D721Med (cell line): ENCODE results near the gene RAP1GDS1.
"Not testable (repeated sequence)": the region's sequence is repeated elsewhere in the genome, so short reads cannot be mapped to it uniquely, and the experiment has no call there.

ENCODE experiments used
- DNase-seq: peaks from one replicate; pipeline ENCODE4 v3.0.0; 2011; ENCODE audit warnings: low spot score; ENCODE audit not compliant: insufficient read length
- FAIRE-seq: peaks from 2 replicates; lab custom pipeline; 2011; peaks lifted over from hg19 to GRCh38; lab: Jason Lieb, UNC
- CTCF ChIP-seq: IDR thresholded peaks from 2 replicates; pipeline ENCODE4 v1.5.1; 2012; ENCODE audit warnings: mild to moderate bottlenecking, control low read depth; ENCODE audit not compliant: insufficient read depth; ENCODE audit errors: missing control alignments

RAP1GDS1 gene

GRCh38 chr4:98448908-98449307 is 187.7 kb downstream of the RAP1GDS1 start:
- FAIRE-seq (no peak), DNase-seq (no peak)
- TF ChIP-seq CTCF = no peak

GRCh38 chr4:98452091-98452490 is 190.9 kb downstream of the RAP1GDS1 start:
- no peak for FAIRE-seq
- no peak for DNase-seq
- no peak for TF ChIP-seq CTCF

GRCh38 chr4:98457422-98457821 is 196.2 kb downstream of the RAP1GDS1 start:
- FAIRE-seq = not testable (repeated sequence)

GRCh38 chr4:98461121-98461865 is 200.1 kb downstream of the RAP1GDS1 start:
- not testable (repeated sequence) for FAIRE-seq, DNase-seq

More at GRCh38 chr4:98457422-98457821, 196.2 kb downstream of the RAP1GDS1 start:
- not testable (repeated sequence) for DNase-seq

- DNase-seq (no peak), FAIRE-seq (no peak)
- TF ChIP-seq CTCF = no peak
Observed at GRCh38 chr4:98462487-98462886, 201.3 kb downstream of the RAP1GDS1 start.

- FAIRE-seq = no peak
- no peak for TF ChIP-seq CTCF
- DNase-seq = no peak
Observed at GRCh38 chr4:98466868-98467599, 205.8 kb downstream of the RAP1GDS1 start.

- TF ChIP-seq CTCF = peak; percentile 94
- FAIRE-seq (peak; percentile 76), DNase-seq (peak; percentile 51)
Observed at GRCh38 chr4:98467627-98468072, 206.5 kb downstream of the RAP1GDS1 start.

- FAIRE-seq (no peak), DNase-seq (no peak)
Observed at GRCh38 chr4:98468709-98469108, 207.5 kb downstream of the RAP1GDS1 start.

More at GRCh38 chr4:98468709-98469108, 207.5 kb downstream of the RAP1GDS1 start:
- no peak for TF ChIP-seq CTCF
